Endodermal cell (in vitro differentiated cells): ENCODE results near the gene PTMA. TPM values are rescaled to one million over a fixed set of nuclear protein-coding genes. Genes with fewer than 3 reads are reported as not detected.

ENCODE experiments used
- DNase-seq: peaks from one replicate; pipeline ENCODE4 v3.0.0-alpha.2; 2017
- H3K27ac ChIP-seq: 2 replicates; pipeline ENCODE4 v1.5.1; 2013; ENCODE audit warnings: mild to moderate bottlenecking, low read depth, low read length, moderate library complexity
- H3K27me3 ChIP-seq: 2 replicates; pipeline ENCODE4 v1.6.1; 2013; ENCODE audit warnings: mild to moderate bottlenecking, low read length, moderate library complexity; ENCODE audit not compliant: insufficient read depth, control insufficient read depth, poor library complexity, severe bottlenecking
- H3K36me3 ChIP-seq: 2 replicates; pipeline ENCODE4 v1.7.0; 2013; ENCODE audit warnings: mild to moderate bottlenecking, low read length, moderate library complexity; ENCODE audit not compliant: control insufficient read depth, insufficient read depth
- H3K4me1 ChIP-seq: one replicate; pipeline ENCODE4 v1.7.0; 2013; ENCODE audit warnings: low read length; ENCODE audit not compliant: control insufficient read depth, insufficient read depth
- H3K4me3 ChIP-seq: 2 replicates; pipeline ENCODE4 v1.5.1; 2013; ENCODE audit warnings: mild to moderate bottlenecking, low read length, moderate library complexity
- H3K9ac ChIP-seq: 2 replicates; pipeline ENCODE4 v1.6.1; 2013; ENCODE audit warnings: mild to moderate bottlenecking, low read length, moderate library complexity; ENCODE audit not compliant: poor library complexity, severe bottlenecking; ENCODE audit errors: extremely low read depth
- H3K9me3 ChIP-seq: 2 replicates; pipeline ENCODE4 v1.6.1; 2013; ENCODE audit warnings: mild to moderate bottlenecking, low read length, moderate library complexity; ENCODE audit not compliant: control insufficient read depth
- H3K27ac Mint-ChIP-seq: 2 replicates; pipeline ENCODE4 v1.8.0; 2020; ENCODE audit warnings: mixed read lengths
- H3K27me3 Mint-ChIP-seq: 2 replicates; pipeline ENCODE4 v1.8.0; 2021; ENCODE audit warnings: mild to moderate bottlenecking, mixed read lengths; ENCODE audit not compliant: insufficient read depth
- H3K36me3 Mint-ChIP-seq: 2 replicates; pipeline ENCODE4 v1.8.0; 2020; ENCODE audit warnings: low read depth, mixed read lengths
- H3K4me1 Mint-ChIP-seq: 2 replicates; pipeline ENCODE4 v1.8.0; 2020; ENCODE audit warnings: mixed read lengths
- H3K4me3 Mint-ChIP-seq: 2 replicates; pipeline ENCODE4 v1.8.0; 2020; ENCODE audit warnings: mild to moderate bottlenecking, moderate library complexity, mixed read lengths
- H3K9me3 Mint-ChIP-seq: 2 replicates; pipeline ENCODE4 v1.8.0; 2020; ENCODE audit warnings: mild to moderate bottlenecking, mixed read lengths
- CTCF ChIP-seq: fragments of 200-600 bp; sonication (generic); conservative IDR thresholded peaks from 2 replicates; pipeline ENCODE4 v1.5.0; 2021; ENCODE audit warnings: antibody characterized with exemption, mild to moderate bottlenecking
- WGBS, 2 experiments: methylation state at CpG; one replicate each; pipeline versions ENCODE4 v1.1.5 to v1.1.7; 2013; ENCODE audit warnings: missing lambda C conversion rate in 2 of 2, mixed read lengths in 1 of 2; ENCODE audit not compliant: insufficient coverage in 1 of 2, insufficient read length in 1 of 2; 5-methylcytosine and 5-hydroxymethylcytosine counted together
- total RNA-seq, 2 donors: library from RNA; stranded (reverse); fragmentation: NEBNext Ultra II Directional in 1 of 2; extraction: Animal tissue kit (Norgen Biotek cat#: 25700) in 1 of 2; gene quantifications; 2 replicates in 1 of 2; 3 replicates in 1 of 2; pipeline ENCODE4 v1.2.1, GENCODE V29; 2021

PTMA gene
- total RNA-seq, 2 donors from 2014 or later = 1,233 to 1,450 TPM

GRCh38 chr2:231663458-231664212 lies 44.7 kb upstream of the PTMA start:
- Histone ChIP-seq H3K36me3 (no peaks in the 10 kb centered on the region), H3K4me3 (no peak overlapping the region), H3K9ac (no peak overlapping the region), H3K27ac (no peak overlapping the region), H3K9me3 (no peaks in the 10 kb centered on the region), H3K4me1 (no peaks in the 10 kb centered on the region), H3K27me3 (no peaks in the 10 kb centered on the region)
- Mint-ChIP-seq H3K4me3 (peak overlapping the region; percentile 46), H3K27me3 (peaks cover 9% of the 10 kb centered on the region), H3K27ac (peak overlapping the region; percentile 61), H3K36me3 (no peaks in the 10 kb centered on the region), H3K4me1 (peaks cover 8% of the 10 kb centered on the region), H3K9me3 (peaks cover 5% of the 10 kb centered on the region)
- WGBS, 2 experiments = 93 to 96% methylated on average over 24 to 27 of the region's 27 CpGs
- TF ChIP-seq CTCF = peak; percentile 12
- DNase-seq = peak; percentile 73

- Histone ChIP-seq H3K4me1 (no peaks in the 10 kb centered on the region), H3K9me3 (no peaks in the 10 kb centered on the region), H3K4me3 (no peak overlapping the region), H3K27ac (no peak overlapping the region), H3K27me3 (no peaks in the 10 kb centered on the region), H3K9ac (no peak overlapping the region), H3K36me3 (no peaks in the 10 kb centered on the region)
- no peak for DNase-seq
- no peaks in the 10 kb centered on the region for H3K36me3 Mint-ChIP-seq
- H3K4me1 Mint-ChIP-seq = peaks cover 8% of the 10 kb centered on the region
- H3K27me3 Mint-ChIP-seq = peaks cover 9% of the 10 kb centered on the region
- no peak for TF ChIP-seq CTCF
- H3K27ac Mint-ChIP-seq = no peak overlapping the region
- H3K4me3 Mint-ChIP-seq = no peak overlapping the region
- WGBS, 2 experiments = 91 to 94% methylated on average over 8 of the region's 8 CpGs
- peaks cover 5% of the 10 kb centered on the region for H3K9me3 Mint-ChIP-seq
These were observed 43.6 kb upstream of the PTMA start for GRCh38 chr2:231664727-231665126.

GRCh38 chr2:231665245-231666170 lies 42.8 kb upstream of the PTMA start:
- peak overlapping the region; percentile 59 for H3K4me3 Mint-ChIP-seq
- peak; percentile 62 for DNase-seq
- Histone ChIP-seq H3K4me1 (no peaks in the 10 kb centered on the region), H3K27me3 (no peaks in the 10 kb centered on the region), H3K4me3 (no peak overlapping the region), H3K36me3 (no peaks in the 10 kb centered on the region), H3K9me3 (no peaks in the 10 kb centered on the region), H3K9ac (no peak overlapping the region), H3K27ac (no peak overlapping the region)
- H3K27me3 Mint-ChIP-seq = peaks cover 8% of the 10 kb centered on the region
- TF ChIP-seq CTCF = no peak
- peaks cover 8% of the 10 kb centered on the region for H3K4me1 Mint-ChIP-seq
- H3K36me3 Mint-ChIP-seq = no peaks in the 10 kb centered on the region
- peaks cover 5% of the 10 kb centered on the region for H3K9me3 Mint-ChIP-seq
- WGBS, 2 experiments = 85 to 86% methylated on average over 12 to 20 of the region's 20 CpGs
- H3K27ac Mint-ChIP-seq = peak overlapping the region; percentile 80
